CD4-positive, alpha-beta T cell treated with Interleukin-21 for 1 hour (primary cell): ENCODE data around the gene SSTR4.
"Not testable (repeated sequence)": the region's sequence is repeated elsewhere in the genome, so short reads cannot be mapped to it uniquely, and the experiment has no call there.

Source experiments
- DNase-seq: peaks from one replicate; pipeline ENCODE4 v3.0.0-alpha.2; 2020

SSTR4 gene, protein sequence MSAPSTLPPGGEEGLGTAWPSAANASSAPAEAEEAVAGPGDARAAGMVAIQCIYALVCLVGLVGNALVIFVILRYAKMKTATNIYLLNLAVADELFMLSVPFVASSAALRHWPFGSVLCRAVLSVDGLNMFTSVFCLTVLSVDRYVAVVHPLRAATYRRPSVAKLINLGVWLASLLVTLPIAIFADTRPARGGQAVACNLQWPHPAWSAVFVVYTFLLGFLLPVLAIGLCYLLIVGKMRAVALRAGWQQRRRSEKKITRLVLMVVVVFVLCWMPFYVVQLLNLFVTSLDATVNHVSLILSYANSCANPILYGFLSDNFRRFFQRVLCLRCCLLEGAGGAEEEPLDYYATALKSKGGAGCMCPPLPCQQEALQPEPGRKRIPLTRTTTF

DNA sequence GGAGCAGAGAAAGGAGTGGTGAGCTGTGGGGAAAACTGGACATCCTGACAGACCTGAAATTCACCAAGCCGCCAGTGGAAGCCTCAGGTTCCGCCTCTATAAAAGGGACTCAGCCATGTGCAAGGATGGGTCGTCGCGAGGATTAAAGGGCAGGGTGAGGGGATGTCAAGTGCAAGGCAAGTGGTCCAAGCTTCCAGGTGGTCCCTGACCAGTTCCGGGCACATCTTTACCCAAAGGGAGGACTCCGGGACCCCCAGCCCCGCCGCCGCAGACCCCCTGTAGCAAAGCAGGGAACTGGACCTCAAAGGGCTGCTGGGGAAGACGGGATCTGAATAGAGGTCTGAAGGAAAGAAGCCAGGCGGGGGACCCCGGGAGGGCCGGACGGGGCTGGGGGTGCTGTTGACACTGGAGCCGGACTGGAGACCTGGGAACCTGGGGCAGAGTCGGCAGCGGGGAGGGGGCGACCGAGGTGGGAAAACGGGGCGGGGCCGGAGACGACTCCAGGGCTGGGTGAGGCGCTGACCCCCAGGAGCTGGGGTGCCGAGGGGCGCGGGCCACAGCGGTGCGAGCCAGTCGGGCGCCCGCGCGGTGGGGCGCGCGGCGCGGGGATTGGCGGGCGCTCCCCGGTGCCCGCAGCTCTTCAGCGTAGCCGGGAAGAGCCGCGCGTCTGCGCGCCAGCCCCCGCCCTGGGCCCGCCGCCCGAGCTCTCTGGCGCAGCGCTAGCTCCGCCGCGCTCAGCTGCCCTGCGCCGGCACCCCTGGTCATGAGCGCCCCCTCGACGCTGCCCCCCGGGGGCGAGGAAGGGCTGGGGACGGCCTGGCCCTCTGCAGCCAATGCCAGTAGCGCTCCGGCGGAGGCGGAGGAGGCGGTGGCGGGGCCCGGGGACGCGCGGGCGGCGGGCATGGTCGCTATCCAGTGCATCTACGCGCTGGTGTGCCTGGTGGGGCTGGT lies at the start of gene SSTR4:
TSS of gene SSTR4 (plus strand) at position 592 of the 951 bp plus-strand sequence. CDS start at position 764, 172 bp downstream.
- no peak for DNase-seq

DNA sequence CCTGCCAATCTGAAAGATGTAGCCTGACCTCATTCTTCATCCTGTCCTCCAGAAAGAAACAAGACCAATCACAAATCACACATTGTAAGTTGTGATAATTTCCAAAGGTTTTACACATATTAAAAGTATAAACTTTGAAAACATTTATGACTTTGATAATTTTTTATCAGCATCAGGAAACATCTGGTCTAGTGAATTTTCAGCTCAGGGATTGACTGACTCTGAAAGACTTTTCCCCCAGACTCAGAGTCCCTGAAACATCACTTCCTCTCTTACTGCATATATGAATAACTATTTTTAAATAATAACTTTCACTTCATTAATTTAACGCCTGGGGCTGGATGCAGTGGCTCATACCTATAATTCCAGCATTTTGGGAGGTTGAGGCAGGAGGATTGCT lies 48.5 kb upstream of the SSTR4 start:
- no peak for DNase-seq

DNA sequence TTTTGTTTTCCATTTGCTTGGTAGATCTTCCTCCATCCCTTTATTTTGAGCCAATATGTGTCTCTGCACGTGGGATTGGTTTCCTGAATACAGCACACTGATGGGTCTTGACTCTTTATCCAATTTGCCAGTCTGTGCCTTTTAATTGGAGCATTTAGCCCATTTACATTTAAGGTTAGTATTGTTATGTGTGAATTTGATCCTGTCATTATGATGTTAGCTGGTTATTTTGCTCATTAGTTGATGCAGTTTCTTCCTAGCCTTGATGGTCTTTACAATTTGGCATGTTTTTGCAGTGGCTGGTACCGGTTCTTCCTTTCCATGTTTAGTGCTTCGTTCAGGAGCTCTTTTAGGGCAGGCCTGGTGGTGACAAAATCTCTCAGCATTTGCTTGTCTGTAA lies 43.7 kb upstream of the SSTR4 start:
- not testable (repeated sequence) for DNase-seq

DNA sequence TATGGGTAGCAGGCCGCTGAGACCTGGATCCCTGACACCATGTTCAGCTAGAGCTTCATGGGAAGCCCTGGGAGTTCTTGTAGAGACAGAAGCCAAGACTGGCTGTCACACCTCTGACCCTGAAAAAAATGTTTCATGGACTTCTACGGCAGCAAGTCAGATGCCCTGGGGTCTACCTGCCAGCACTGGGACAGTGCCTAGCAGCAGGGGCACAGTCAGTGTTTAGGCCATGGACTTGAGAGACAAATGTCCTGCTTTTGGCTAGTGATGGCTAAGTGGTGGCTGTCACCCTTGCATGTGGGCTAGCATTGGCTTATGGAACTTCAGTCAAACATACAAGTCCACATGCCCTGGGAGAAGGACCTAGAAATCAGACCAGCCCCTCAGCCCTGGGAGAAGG lies 41.3 kb upstream of the SSTR4 start:
- DNase-seq, result no peak

DNA sequence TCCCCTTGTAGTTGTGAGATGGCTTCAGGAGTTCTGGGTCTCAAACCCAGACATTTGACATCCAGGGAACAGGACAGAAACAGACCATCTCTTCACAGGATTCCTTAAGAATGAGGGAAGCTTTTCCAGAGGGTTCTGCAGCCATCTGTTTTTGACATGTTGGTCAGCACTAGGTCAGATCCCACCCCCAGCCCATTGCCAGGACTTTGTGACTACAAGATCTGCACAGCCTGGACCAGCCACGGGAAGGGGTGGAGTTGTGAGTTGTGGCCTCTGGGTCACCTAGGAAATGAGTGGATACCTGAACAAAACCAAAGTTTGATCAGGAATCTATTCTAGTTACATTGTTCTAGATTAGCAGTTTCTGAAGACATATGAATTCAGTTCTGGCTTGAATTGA lies 39.2 kb upstream of the SSTR4 start:
- DNase-seq, result no peak

DNA sequence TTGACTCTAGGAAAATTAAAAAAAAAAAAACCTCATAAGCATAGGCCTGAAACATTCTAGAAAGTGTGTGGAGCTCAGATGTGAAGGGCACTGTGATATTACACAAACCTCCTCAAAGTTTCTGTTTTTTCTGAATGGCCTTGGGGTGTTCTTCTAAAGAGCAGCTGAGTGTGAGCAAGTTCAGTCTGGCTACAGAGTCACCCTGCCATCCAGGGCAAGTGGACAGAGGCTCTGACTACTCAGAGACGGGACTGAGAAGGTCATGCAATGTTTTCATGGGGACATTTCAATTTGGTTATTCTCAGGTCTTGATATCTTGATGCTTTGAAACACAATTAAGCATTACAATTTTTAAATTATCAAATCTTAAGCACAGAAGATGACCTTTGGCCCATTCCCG lies 36.6 kb upstream of the SSTR4 start:
- no peak for DNase-seq

DNA sequence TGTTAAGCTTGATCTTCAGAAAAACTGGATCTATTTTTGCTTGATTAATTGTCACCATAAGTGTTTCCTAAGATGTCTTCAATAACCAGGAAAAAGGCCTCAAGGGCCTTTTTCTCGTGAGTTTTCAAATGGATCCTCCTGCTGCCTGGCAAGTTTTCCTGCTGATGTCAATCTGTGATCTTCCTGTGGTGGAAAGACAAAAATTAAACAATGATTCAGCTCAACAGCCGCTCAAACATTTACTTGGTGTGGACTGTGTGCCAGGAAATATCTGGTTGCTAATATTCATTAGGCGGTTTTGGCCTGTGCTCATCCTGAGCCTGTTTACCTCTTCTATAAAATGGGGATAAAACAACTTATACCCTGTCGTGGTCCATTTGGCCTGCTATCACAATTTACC lies 35.4 kb upstream of the SSTR4 start:
- no peak for DNase-seq

DNA sequence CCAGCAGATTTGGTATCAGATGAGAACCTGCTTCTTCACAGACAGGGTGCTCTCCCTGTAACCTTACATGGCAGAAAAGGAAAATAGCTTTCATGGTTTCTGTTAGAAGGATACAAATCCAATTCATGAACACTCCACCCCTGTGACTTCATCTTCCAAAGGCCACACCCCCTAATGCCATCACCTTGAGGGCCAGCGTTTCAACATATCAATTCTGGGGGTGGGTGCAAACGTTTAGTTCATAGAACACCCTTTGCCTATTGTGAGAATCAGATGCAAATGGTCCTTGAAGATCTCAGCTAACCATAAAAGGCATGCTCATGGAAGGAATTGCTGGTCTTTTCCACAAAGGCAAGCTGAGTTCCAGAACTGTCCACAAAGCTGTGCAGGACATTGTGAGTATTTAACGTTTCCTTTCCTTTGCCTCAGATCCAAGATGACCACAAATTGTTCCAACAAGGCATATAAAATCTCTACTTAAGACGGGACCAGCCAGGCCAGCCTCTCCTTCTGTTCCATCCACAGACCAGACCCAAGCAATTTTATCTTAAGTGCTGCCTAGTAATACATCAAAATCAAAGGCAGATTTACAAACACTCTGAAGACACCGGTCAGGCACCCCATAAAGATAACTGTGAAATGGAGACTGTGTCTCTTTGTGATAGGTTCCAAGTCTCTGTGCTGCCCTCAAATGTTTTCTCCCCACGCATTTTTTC lies 34.7 kb upstream of the SSTR4 start:
- DNase-seq, result no peak

DNA sequence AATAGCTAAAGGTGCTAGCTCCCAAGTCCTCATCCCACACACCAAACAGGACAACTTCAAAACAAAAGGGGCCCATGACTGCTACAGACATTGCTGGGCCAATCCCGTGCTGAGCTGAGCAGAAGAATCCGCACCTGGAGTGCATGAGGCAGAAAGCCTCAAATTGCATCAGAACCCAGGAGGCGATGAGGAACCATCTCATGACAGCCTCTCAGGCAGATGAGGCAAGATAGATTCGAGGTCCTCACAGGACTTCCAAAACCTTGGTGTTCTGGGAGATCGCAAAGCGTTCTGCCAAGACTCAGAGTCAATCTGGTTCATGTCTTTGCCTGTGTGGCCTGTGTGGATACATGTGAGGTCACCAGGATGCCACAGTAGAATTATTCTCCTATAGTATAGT lies 32.8 kb upstream of the SSTR4 start:
- no peak for DNase-seq

DNA sequence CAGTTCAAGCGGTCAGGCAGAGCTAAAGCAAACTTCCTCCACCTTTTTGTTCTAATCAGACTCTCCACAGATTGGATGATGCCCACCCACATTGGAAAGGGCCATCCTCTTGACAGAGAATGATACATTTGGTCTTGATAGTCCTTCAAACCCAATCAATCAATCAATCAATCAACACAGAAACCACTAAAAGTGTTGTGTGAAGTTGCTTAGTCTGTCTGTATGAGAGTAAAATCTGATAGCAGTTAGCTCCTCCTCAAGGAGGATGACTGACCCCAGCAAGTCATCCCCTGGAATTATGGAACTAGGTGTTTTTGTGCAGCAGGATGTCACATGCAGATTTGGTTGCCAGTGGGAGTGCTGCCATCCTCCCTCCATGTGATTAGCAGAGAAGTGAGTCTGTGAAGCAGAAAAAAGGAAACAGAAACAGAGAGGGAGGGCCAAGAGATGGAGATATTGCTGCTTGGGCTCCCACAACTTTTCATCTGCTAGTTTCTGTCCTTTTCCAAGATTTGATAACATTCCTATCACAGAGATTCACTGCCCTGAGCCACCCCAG lies 32.0 kb upstream of the SSTR4 start:
- DNase-seq, result no peak

DNA sequence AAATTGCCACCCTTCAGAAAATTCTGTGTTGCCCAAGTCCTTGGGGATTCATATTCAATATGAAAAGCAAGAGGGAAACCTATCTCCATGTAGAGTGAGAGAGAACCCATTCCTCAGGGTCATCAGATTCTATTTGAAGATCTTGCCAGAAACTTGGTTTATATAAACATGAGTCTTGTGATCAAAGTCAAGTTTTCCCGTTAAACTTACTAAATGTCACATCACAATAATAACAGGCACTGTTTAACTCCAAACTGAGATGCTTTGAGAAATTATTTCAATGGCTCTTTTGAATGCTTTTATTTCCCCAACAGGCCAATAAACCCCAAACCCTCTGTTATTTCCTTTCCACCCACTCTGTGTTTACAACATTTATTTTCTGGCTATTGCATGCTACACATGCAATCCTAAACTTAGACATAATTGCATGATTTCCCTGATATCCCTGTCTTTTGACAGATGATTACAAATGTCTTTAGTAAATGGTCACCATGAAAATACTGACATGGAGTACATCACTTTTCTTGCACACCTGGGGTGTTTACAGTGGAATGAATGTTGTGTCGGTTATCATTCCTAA lies 31.1 kb upstream of the SSTR4 start:
- no peak for DNase-seq

DNA sequence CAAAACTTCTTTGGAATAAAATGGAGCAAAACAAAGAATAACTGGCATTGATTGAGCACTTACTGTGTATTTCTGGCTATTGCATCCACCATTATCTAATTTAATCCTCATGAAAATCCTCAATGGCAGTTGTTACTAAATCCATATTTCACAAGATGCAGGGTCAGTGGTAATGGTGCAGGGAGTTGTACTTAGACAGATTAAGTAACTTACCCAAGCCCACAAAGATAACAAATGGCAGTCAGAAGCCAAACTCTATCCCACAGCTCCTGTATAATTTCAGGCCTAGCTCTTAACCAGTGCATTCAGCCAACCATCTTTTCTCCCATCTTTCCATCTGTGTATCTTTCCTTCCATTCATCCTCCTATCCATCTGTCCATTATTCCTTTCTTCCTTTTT lies 29.3 kb upstream of the SSTR4 start:
- DNase-seq, result no peak

DNA sequence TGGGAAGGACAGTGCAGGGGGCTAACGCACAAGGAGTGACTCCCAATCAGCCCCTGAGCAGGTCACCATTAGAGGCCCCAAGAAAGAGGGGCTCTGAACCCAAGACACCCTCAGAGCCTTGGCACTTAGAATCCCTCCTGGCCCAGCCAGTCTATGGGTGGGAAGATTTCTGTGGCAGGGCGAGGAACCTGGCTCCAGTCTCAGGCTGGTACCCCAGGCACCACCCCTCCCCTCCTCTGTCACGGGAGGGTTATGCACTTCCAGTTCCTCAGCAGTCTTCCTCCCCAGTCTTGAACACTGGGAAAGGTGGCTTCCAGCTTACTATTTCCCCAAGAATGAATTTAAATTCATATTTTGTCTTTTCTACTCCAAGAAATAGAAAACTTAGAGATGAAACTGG lies 27.6 kb upstream of the SSTR4 start:
- no peak for DNase-seq

DNA sequence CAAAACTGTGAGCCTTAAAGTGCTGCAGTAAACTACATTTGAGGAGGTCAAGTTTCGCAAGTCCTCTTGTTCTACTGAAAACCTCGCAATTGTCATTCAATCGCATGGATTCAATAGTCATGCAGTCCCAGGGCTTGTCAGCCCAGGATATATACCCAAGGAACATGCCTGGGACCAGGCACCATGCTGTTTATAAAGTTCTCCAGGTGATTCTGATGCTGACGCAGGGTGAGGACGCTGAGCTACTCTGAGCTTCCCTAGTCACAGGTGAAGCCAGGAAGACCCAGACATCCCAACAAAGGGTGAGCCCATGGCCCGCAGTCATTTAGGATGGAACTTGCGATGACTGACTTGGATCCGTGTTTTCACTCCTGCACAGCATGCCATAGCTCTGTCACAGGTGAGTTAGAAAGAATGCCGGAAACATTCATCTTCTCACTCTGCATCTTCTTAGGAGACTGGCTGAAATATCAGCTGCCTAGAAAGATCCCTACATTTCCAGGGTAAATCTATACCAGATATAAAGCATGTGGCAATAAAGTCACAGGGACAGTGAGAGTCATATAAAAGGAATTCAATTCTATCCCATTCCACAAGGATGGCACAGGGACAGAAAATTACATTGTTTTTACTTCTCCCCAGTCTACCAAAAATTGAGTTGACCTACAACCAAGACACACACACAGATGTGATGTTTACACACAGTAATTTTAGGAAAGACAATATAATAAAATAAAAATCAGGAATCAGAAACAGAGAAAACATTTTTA lies 27.0 kb upstream of the SSTR4 start:
- no peak for DNase-seq

DNA sequence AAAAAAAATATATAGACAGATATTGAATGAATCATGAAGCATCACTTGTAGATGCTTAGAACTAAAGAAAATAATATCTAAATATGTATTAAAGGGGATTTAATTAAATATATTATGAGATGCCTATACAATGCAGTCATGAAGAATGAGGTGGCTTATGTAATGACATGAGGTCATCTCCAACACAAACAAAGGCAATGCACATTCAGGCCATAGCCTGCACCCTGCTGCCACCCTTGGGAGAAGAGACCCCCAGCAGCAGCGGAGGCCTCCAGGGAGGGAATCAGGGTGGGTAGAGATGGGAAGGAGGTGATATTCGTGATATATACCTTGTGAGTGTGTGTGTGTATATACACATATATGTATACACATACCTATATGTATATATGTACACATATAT lies 26.4 kb upstream of the SSTR4 start:
- DNase-seq, result no peak

DNA sequence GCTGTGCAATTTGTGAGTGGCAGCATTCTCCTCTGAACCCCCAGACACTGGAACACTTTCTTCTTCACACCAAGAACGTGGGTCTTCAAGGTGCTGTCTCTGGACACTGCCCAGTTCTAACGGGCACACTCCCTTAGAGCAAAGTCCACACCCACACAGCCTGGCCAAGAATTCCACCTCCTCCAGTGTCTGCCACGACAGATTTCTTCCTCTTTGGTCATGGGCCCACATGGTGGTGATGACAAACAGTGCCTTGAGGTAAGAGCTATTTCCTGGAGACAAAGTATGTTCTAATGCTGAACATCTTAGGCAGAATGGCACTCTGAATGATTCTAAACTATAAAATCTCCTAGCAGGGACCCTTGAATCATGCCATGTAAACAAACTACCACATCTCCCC lies 25.5 kb upstream of the SSTR4 start:
- no peak for DNase-seq

DNA sequence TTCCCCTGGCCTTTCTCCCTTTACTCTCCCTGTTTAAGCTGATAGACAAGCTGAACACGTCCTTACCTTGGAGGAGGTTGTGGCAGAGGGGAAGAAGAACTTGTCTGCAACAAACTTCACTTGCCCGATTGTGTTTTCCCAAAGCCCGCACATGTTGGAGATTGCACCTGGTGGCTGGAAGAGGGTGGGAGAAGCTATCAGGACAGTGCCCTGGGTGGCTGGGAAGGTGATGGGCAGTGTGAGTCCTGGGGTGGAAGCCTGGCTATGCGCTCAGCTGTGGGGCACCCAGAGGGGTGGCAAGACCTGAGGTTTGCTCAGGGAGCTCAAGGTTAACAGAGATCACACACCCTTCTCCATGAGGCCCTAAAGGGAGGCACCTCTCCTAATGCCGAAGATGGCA lies 25.0 kb upstream of the SSTR4 start:
- DNase-seq, result no peak

DNA sequence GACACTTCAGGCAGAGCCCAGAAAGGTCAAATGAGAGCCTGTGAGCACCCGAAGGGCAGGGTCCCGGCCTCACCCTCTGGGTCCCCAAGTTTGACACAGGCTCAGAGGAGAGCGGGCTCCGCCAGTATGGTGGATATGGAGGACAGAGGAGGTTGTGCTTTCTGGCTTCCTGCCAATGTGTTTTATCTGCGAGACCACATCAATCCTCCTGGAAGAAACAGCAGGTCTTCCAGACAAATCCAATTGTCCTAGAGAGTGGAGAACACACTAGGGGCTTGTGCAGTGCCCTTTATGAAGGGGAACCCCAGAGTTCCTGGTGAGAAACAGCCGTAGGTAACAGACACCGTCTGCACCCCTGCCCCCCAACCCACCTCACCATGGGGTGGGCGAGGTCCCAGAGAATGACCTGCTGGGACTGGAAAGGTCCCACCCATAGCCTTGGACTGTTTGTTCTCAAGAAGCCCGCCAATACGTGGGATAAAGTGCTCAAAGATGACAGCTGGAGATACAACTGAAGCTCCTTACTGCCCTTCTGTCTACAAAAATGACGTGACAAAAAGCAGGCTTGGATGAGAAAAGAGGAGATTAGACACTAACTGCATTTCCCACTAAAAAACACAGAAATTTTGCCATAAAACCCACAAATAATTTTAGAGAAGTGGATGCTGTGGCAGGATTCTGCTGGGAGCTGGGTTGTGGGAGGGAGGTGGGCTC lies 23.9 kb upstream of the SSTR4 start:
- DNase-seq, result no peak

DNA sequence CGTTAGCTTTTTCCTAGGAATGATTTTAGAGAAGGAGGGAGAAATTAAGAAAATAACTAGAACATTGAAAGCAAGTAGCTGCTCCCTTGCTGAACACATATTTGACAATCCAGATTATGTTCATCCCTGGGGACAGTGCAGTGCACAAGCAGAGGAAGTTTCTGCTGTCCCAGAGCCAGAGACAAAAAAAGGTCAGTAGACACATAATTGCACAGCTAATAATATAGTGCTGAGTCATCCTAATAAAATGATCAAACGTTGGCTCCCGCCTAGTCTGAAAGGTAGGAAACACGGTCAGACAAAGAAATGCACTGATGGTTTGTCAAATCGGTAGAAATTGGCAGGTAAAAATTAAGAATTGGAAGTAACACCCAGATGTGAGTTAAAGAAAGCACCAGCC lies 21.7 kb upstream of the SSTR4 start:
- no peak for DNase-seq

DNA sequence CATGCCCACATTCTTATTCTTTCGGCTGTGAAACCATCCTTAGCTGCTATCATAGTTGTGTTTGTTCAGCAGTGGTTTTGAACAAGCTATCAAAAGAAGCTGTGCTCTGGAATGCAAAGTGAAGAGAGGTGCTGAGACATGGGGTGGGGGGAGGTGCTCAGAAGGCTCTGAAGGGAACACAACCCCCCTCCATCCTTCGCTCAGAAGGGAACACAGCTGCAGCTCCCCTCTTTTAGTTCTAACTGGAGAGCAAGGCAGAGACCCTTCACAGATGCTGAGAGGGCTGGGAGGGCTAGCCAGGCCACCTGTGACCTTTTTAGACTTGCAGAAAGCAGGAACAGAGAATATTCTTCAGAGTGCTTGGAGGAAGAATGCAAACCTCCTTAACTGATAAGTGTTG lies 17.6 kb upstream of the SSTR4 start:
- DNase-seq, result no peak

DNA sequence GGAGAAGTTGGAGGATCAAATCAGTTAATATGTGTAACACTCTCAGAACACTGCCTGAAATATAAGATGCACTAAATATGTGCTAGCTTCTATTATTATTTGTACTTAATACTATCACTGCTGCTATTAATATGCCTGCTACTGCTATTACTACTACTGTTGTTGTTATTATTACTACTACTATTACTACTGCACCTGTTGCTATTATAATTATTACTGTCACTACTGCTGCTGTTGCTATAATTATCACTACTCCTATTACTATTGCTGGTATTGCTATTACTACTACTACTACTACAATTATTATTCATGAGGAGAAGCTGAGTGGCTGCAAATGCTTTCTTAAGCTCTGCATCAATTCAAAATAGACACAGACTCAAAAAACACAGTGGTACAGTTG lies 16.7 kb upstream of the SSTR4 start:
- DNase-seq, result no peak
